Glutamatergic neuron (in vitro differentiated cells): ENCODE data around the gene GSG1L. TPM values are rescaled to one million over a fixed set of nuclear protein-coding genes. Genes with fewer than 3 reads are reported as not detected.
A peak's percentile ranks its signal among the peaks of the same experiment; 100 is the strongest.

Experiments used
- DNase-seq: peaks from one replicate; pipeline ENCODE4 v3.0.0; 2022
- H3K27ac Mint-ChIP-seq: one replicate; pipeline ENCODE4 v1.8.0; 2020; ENCODE audit warnings: mild to moderate bottlenecking, mixed read lengths, inconsistent platforms; ENCODE audit not compliant: unreplicated experiment
- H3K27me3 Mint-ChIP-seq: one replicate; pipeline ENCODE4 v1.8.0; 2020; ENCODE audit warnings: mild to moderate bottlenecking, moderate library complexity, mixed read lengths, inconsistent platforms; ENCODE audit not compliant: unreplicated experiment
- H3K36me3 Mint-ChIP-seq: one replicate; pipeline ENCODE4 v1.8.0; 2020; ENCODE audit warnings: mild to moderate bottlenecking, mixed read lengths, inconsistent platforms; ENCODE audit not compliant: unreplicated experiment
- H3K4me1 Mint-ChIP-seq: one replicate; pipeline ENCODE4 v1.8.0; 2020; ENCODE audit warnings: mild to moderate bottlenecking, low read depth, mixed read lengths, inconsistent platforms; ENCODE audit not compliant: unreplicated experiment
- H3K4me3 Mint-ChIP-seq: one replicate; pipeline ENCODE4 v1.8.0; 2020; ENCODE audit warnings: mild to moderate bottlenecking, mixed read lengths, inconsistent platforms; ENCODE audit not compliant: unreplicated experiment
- H3K9me3 Mint-ChIP-seq: one replicate; pipeline ENCODE4 v1.8.0; 2020; ENCODE audit warnings: mild to moderate bottlenecking, moderate library complexity, mixed read lengths, inconsistent platforms; ENCODE audit not compliant: unreplicated experiment
- CTCF ChIP-seq: fragments of 200-600 bp; sonication (generic); IDR thresholded peaks from one replicate; pipeline ENCODE4 v1.5.0; 2021; ENCODE audit not compliant: partially characterized antibody, unreplicated experiment
- total RNA-seq: library from RNA; stranded (reverse); fragmentation: NEBNext Ultra II Directional; extraction: Animal tissue kit (Norgen Biotek cat#: 25700); gene quantifications from one replicate; pipeline ENCODE4 v1.2.1, GENCODE V29; 2021; ENCODE audit not compliant: unreplicated experiment

GSG1L gene
- total RNA-seq, 1 donor from 2014 or later: 0.91 TPM

- no peak for TF ChIP-seq CTCF
- Mint-ChIP-seq H3K27ac (peak overlapping the region; percentile 34), H3K36me3 (no peaks in the 10 kb centered on the region), H3K4me3 (no peak overlapping the region), H3K4me1 (no peaks in the 10 kb centered on the region), H3K27me3 (no peaks in the 10 kb centered on the region), H3K9me3 (peaks cover 3% of the 10 kb centered on the region)
- no peak for DNase-seq
These were observed 45.2 kb upstream of the GSG1L start for GRCh38 chr16:28108590-28109247.

GRCh38 chr16:28107232-28107631 is 43.7 kb upstream of the GSG1L start:
- no peak for TF ChIP-seq CTCF
- Mint-ChIP-seq H3K9me3 (peaks cover 2% of the 10 kb centered on the region), H3K27me3 (no peaks in the 10 kb centered on the region), H3K4me3 (no peak overlapping the region), H3K27ac (no peak overlapping the region), H3K4me1 (no peaks in the 10 kb centered on the region), H3K36me3 (no peaks in the 10 kb centered on the region)
- no peak for DNase-seq

GRCh38 chr16:28106467-28107215 is 43.1 kb upstream of the GSG1L start:
- no peak overlapping the region for H3K27ac Mint-ChIP-seq
- no peak for DNase-seq
- no peaks in the 10 kb centered on the region for H3K27me3 Mint-ChIP-seq
- H3K36me3 Mint-ChIP-seq: no peaks in the 10 kb centered on the region
- no peak overlapping the region for H3K4me3 Mint-ChIP-seq
- no peaks in the 10 kb centered on the region for H3K4me1 Mint-ChIP-seq
- peaks cover 2% of the 10 kb centered on the region for H3K9me3 Mint-ChIP-seq
- no peak for TF ChIP-seq CTCF

- Mint-ChIP-seq H3K4me1 (no peaks in the 10 kb centered on the region), H3K27ac (no peak overlapping the region), H3K27me3 (no peaks in the 10 kb centered on the region), H3K36me3 (no peaks in the 10 kb centered on the region), H3K9me3 (peaks cover 2% of the 10 kb centered on the region), H3K4me3 (no peak overlapping the region)
- TF ChIP-seq CTCF: no peak
- no peak for DNase-seq
These were observed 42.4 kb upstream of the GSG1L start for GRCh38 chr16:28105954-28106353.

GRCh38 chr16:28105297-28105696 is 41.8 kb upstream of the GSG1L start:
- Mint-ChIP-seq H3K9me3 (peaks cover 2% of the 10 kb centered on the region), H3K27ac (no peak overlapping the region), H3K4me1 (no peaks in the 10 kb centered on the region), H3K4me3 (no peak overlapping the region), H3K36me3 (peaks cover 2% of the 10 kb centered on the region), H3K27me3 (no peaks in the 10 kb centered on the region)
- DNase-seq: no peak
- TF ChIP-seq CTCF: no peak
